Panc1 (cell line): ENCODE data around the gene MON1A.

Experiments used
- CTCF ChIP-seq: fragments of 450-650 bp; IDR thresholded peaks from 2 replicates; pipeline ENCODE4 v1.5.1; 2017; ENCODE audit warnings: mild to moderate bottlenecking
- POLR2AphosphoS5 ChIP-seq: IDR thresholded peaks from 2 replicates; pipeline ENCODE4 v1.6.1; 2012; ENCODE audit warnings: mild to moderate bottlenecking, low read depth, low read length, moderate library complexity
- SIN3A ChIP-seq: IDR thresholded peaks from 2 replicates; pipeline ENCODE4 v1.6.1; 2012; ENCODE audit warnings: low read depth, mild to moderate bottlenecking, low read length, moderate library complexity, borderline replicate concordance; ENCODE audit not compliant: insufficient read depth
- TCF7L2 ChIP-seq: IDR thresholded peaks from 2 replicates; pipeline ENCODE4 v1.6.1; 2011; ENCODE audit warnings: mild to moderate bottlenecking, low read depth, low read length, inconsistent platforms

- TF ChIP-seq CTCF = no peak
- no peak for TF ChIP-seq TCF7L2
- no peak for TF ChIP-seq SIN3A
- no peak for TF ChIP-seq POLR2AphosphoS5
These were observed 45.6 kb downstream of the MON1A start for GRCh38 chr3:49883998-49884397.
